Suprapubic skin (tissue), 4 donors: ENCODE data around the gene PSMB4. TPM values are rescaled to one million over a fixed set of nuclear protein-coding genes. Genes with fewer than 3 reads are reported as not detected.

Experiments used
- DNase-seq, 2 donors: peaks; one replicate each; pipeline ENCODE4 v3.0.0-alpha.2; 2019; ENCODE audit warnings: low spot score in 2 of 2
- H3K27ac ChIP-seq: fragments of 200-600 bp; sonication (generic); one replicate; pipeline ENCODE4 v1.5.1; 2019
- H3K27me3 ChIP-seq: fragments of 200-600 bp; sonication (generic); one replicate; pipeline ENCODE4 v1.5.1; 2019
- H3K36me3 ChIP-seq: fragments of 200-600 bp; sonication (generic); one replicate; pipeline ENCODE4 v1.5.1; 2019
- H3K4me1 ChIP-seq: fragments of 200-600 bp; sonication (generic); one replicate; pipeline ENCODE4 v1.5.1; 2019
- H3K4me3 ChIP-seq: fragments of 200-600 bp; sonication (generic); one replicate; pipeline ENCODE4 v1.5.1; 2019; ENCODE audit warnings: mild to moderate bottlenecking
- H3K9me3 ChIP-seq: fragments of 200-600 bp; sonication (generic); one replicate; pipeline ENCODE4 v1.5.1; 2019
- CTCF ChIP-seq, 2 donors: fragments of 200-600 bp in 1 of 2; fragments of 450-650 bp in 1 of 2; sonication (generic) in 1 of 2; IDR thresholded peaks; one replicate each; pipeline ENCODE4 v1.5.1; 2016 to 2019; ENCODE audit warnings: antibody characterized with exemption in 2 of 2, mild to moderate bottlenecking in 1 of 2, moderate library complexity in 1 of 2
- EP300 ChIP-seq: sonication (generic); formaldehyde crosslinking; IDR thresholded peaks from one replicate; pipeline ENCODE4 v1.6.1; 2017; ENCODE audit warnings: antibody characterized with exemption
- POLR2A ChIP-seq, 2 donors: fragments of 450-650 bp; IDR thresholded peaks; one replicate each; pipeline ENCODE4 v1.6.1; 2017; ENCODE audit warnings: antibody characterized with exemption in 2 of 2, mild to moderate bottlenecking in 2 of 2, moderate library complexity in 2 of 2
- POLR2AphosphoS5 ChIP-seq, 3 donors: sonication (generic); formaldehyde crosslinking; IDR thresholded peaks; one replicate each; pipeline ENCODE4 v1.6.1; 2017; ENCODE audit warnings: antibody characterized with exemption in 3 of 3
- WGBS: methylation state at CpG from one replicate; pipeline ENCODE4 v1.1.5; 2018; 5-methylcytosine and 5-hydroxymethylcytosine counted together
- total RNA-seq, 4 donors: library from RNA; depleted of rRNA; stranded (reverse); fragments of >200 nt; gene quantifications; one replicate each; pipeline ENCODE4 v1.1.0, GENCODE V29; 2016

Gene PSMB4
- total RNA-seq, 4 donors from 2014 or later, result 222 to 269 (median 241) TPM

DNA sequence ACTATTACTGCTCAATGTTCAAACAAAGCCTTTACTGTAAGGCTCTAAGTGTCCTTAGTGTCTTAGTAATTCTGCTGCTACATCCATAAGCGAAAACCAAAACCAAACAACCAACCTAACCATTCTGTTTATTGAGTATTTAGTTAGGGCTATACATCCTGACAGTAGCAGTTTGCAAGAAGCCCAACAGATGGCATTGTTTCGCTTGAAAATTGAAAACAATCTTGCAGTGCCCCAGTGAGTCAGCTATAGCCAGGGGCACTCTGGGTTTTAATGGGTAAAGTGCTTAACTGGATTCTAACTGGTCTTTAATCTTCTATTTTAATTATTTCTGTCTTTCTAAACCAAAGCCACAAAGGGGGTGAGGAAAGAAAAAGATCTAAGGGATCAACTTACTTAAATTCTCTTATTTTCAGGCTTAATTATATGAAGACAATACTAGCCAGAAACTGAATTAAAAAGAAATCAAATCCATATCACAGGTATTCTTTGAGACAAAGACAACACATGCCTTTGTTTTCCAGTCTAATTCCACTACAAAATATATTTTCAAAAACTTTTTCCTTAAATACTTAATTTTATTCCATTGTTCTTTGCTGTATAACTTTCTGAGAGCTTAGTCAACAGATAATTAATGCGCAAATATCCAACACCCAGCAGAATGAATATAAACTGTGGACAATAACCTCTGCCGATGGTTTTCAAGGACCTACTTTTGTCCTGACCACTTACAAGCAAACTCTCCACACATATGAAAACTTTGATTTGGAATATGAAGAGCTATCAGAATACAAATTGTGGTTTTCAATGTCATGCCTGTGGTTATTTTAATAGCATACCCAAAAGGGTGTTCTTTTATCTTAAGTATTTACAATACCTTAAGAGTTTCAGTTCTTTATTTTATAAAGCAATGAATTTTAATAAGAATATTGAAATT, 44.7 kb downstream of the PSMB4 start:
- Histone ChIP-seq H3K36me3 (no peaks in the 10 kb centered on the region), H3K27me3 (no peaks in the 10 kb centered on the region), H3K4me1 (peaks cover 32% of the 10 kb centered on the region), H3K9me3 (no peaks in the 10 kb centered on the region), H3K27ac (no peak overlapping the region), H3K4me3 (no peak overlapping the region)
- TF ChIP-seq POLR2AphosphoS5 (IDR thresholded peaks at IDR 0.05) (no peak), CTCF (IDR thresholded peaks at IDR 0.05) (peak; percentile 67 to 68), POLR2A (IDR thresholded peaks at IDR 0.05) (no peak), EP300 (no peak)
- no peak for DNase-seq
- WGBS, result 47% methylated on average over 4 of the region's 4 CpGs

DNA sequence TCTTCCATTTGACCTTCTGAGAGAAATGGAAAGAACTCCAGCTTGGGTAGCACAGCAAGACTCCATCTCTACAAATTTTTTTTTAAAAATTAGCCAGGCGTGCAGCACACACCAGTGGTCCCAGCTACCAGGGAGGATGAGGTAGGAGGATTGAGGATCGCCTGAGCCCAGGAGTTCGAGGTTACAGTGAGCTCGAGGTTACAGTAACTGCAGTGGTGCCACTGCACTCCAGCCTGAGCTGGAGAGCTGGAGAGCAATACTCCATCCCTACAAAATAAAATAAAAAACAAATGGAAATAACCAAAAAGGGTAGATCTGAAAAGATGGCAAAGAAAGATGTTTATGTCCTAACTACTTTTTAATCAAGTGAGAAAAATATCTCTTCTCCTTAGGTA, 45.4 kb downstream of the PSMB4 start:
- Histone ChIP-seq H3K36me3 (no peaks in the 10 kb centered on the region), H3K9me3 (no peaks in the 10 kb centered on the region), H3K27ac (no peak overlapping the region), H3K27me3 (no peaks in the 10 kb centered on the region), H3K4me3 (no peak overlapping the region), H3K4me1 (peaks cover 32% of the 10 kb centered on the region)
- WGBS, result 75% methylated on average over 4 of the region's 4 CpGs
- TF ChIP-seq CTCF (IDR thresholded peaks at IDR 0.05) (no peak), POLR2A (IDR thresholded peaks at IDR 0.05) (no peak), POLR2AphosphoS5 (IDR thresholded peaks at IDR 0.05) (no peak), EP300 (no peak)
- no peak for DNase-seq

- WGBS, result 51% methylated on average over 2 of the region's 2 CpGs
- no peak overlapping the region for H3K4me3 ChIP-seq
- H3K4me1 ChIP-seq, result peaks cover 28% of the 10 kb centered on the region
Measured at GRCh38 chr1:151447696-151448095, 48.3 kb downstream of the PSMB4 start.

More at GRCh38 chr1:151447696-151448095, 48.3 kb downstream of the PSMB4 start:
- no peak for DNase-seq
- Histone ChIP-seq H3K36me3 (no peaks in the 10 kb centered on the region), H3K9me3 (no peaks in the 10 kb centered on the region), H3K27me3 (no peaks in the 10 kb centered on the region), H3K27ac (no peak overlapping the region)
- TF ChIP-seq EP300 (no peak), CTCF (IDR thresholded peaks at IDR 0.05) (no peak), POLR2A (IDR thresholded peaks at IDR 0.05) (no peak), POLR2AphosphoS5 (IDR thresholded peaks at IDR 0.05) (no peak)

Other genes with a start within 250 kb of the PSMB4 start
- 1 to 10 TPM; 1.0 to 2.5 (median 1.5) TPM for gene TNFAIP8L2, start 242.9 kb upstream of the PSMB4 start, total RNA-seq
- gene LYSMD1, start 233.7 kb upstream of the PSMB4 start, total RNA-seq, result 10 to 100 TPM in 3 of 4 donors, 1 to 10 TPM in 1; 8.4 to 15.2 (median 12.5) TPM
- gene SCNM1, start 233.4 kb upstream of the PSMB4 start, total RNA-seq, result 10 to 100 TPM; 29.6 to 40.6 (median 35.4) TPM
- not detected for gene TMOD4, start 223.6 kb upstream of the PSMB4 start, total RNA-seq
- gene VPS72, start 209.4 kb upstream of the PSMB4 start, total RNA-seq, result 10 to 100 TPM; 17.2 to 30.8 (median 26.8) TPM
- gene PIP5K1A, start 201.0 kb upstream of the PSMB4 start, total RNA-seq, result 100 to 1,000 TPM in 1 of 4 donors, 10 to 100 TPM in 3; 41.6 to 120 (median 51.6) TPM
- gene PSMD4, start 144.8 kb upstream of the PSMB4 start, total RNA-seq, result 100 to 1,000 TPM; 101 to 133 (median 119) TPM
- 10 to 100 TPM; 23.6 to 36.8 (median 29.7) TPM for gene ZNF687, start 117.3 kb upstream of the PSMB4 start, total RNA-seq
- gene PI4KB, start 72.2 kb upstream of the PSMB4 start, total RNA-seq, result 100 to 1,000 TPM in 1 of 4 donors, 10 to 100 TPM in 3; 50.0 to 102 (median 60.3) TPM
- gene RFX5, start 52.3 kb upstream of the PSMB4 start, total RNA-seq, result 10 to 100 TPM; 18.0 to 22.1 (median 18.5) TPM
- gene SELENBP1, start 26.9 kb upstream of the PSMB4 start, total RNA-seq, result 10 to 100 TPM; 32.0 to 67.5 (median 48.7) TPM
- gene POGZ, start 59.9 kb downstream of the PSMB4 start, total RNA-seq, result 10 to 100 TPM; 29.3 to 87.3 (median 57.3) TPM
- 10 to 100 TPM; 37.9 to 62.4 (median 41.7) TPM for gene CGN, start 111.8 kb downstream of the PSMB4 start, total RNA-seq
- 100 to 1,000 TPM in 1 of 4 donors, 10 to 100 TPM in 3; 83.4 to 121 (median 91.5) TPM for gene TUFT1, start 140.7 kb downstream of the PSMB4 start, total RNA-seq
- 10 to 100 TPM; 19.8 to 45.4 (median 29.0) TPM for gene SNX27, start 212.5 kb downstream of the PSMB4 start, total RNA-seq